Measurements from ENCODE around the gene UBE2R2. TPM values are rescaled to one million over a fixed set of nuclear protein-coding genes. Genes with fewer than 3 reads are reported as not detected.

UBE2R2 gene
- total and polyA plus RNA-seq, 10 of the 15 experiments (the other 5 are each of a cell fraction or from before 2014, with no cell fraction given) = 7.2 to 32.8 (median 17.2) TPM

DNA sequence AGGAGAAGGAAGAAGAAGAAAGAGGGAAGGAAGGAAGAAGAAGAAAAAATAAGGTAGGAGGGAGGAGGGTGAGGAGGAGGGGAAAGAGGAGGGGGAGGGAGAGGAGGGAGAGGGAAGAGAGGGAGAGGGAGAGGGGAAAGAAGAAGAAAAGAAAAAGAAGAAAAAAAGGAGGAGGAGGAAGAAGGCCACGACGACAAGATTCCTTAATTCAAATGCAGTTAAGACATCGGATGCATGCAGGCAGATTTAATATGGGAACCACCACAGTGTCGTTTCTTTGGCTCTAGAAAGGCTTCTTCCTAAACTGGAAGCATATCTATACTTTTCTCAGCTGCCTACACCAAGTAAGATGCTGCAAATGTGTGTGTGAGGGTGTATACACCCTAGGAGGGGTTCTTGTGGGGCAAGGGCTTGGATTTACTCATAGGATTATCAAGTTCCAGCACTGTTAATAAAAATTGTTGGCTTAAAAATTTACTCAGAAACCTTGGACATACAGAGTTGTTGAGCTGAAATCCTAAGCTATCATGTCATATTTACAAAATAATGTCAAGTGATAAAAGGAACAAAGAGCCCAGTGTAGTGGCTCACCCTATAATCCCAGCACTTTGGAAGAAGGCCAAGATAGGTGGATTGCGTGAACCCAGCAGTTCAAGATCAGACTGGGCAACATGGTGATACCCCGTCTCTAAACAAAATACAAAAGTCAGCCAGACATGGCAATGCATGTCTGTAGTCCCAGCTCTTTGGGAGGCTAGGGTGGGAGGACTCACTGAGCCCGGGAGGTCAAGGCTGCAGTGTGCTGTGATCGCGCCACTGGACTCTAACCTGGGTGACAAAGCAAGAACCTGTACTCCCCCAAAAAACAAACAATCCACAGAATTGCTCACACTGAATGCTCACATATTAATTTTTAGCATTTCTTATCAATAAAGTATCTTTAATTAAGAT lies 123.2 kb downstream of the UBE2R2 start (continued):
- TF ChIP-seq ZBTB11 (CRISPR knock-in tag; IDR thresholded peaks at IDR 0.05) (no peak), EZH2 (IDR thresholded peaks at IDR 0.05; ENCODE audit: borderline replicate concordance, control insufficient read depth, low read depth, low read length) (no peak), PML (IDR thresholded peaks at IDR 0.05; ENCODE audit: low read length) (no peak), CBX3 (IDR thresholded peaks at IDR 0.05; ENCODE audit: borderline replicate concordance, low read depth) (no peak), ASH2L (IDR thresholded peaks at IDR 0.05; ENCODE audit: borderline replicate concordance, low read depth) (no peak), CEBPZ (IDR thresholded peaks at IDR 0.05; ENCODE audit: low read depth, low read length) (no peak)

All from GM12878 (cell line).